ENCODE data around the gene NEK11.

- TF ChIP-seq EZH2 (IDR thresholded peaks at IDR 0.05; ENCODE audit: borderline replicate concordance, low read depth, low read length, severe bottlenecking) (no peak), CTCF (IDR thresholded peaks at IDR 0.05; ENCODE audit: extremely low read depth in 1 of 2, insufficient read depth in 1 of 2, low read depth in 1 of 2, low read length in 2 of 2) (no peak), MAX (IDR thresholded peaks at IDR 0.05; ENCODE audit: insufficient read depth, insufficient read length) (no peak), JUN (IDR thresholded peaks at IDR 0.05; ENCODE audit: borderline replicate concordance, insufficient read depth, insufficient read length, low read depth) (no peak), POLR2A (IDR thresholded peaks at IDR 0.05; ENCODE audit: low read depth, low read length) (no peak), POLR2AphosphoS5 (IDR thresholded peaks at IDR 0.05; ENCODE audit: insufficient read depth, low read depth, low read length) (no peak), MYC (IDR thresholded peaks at IDR 0.05; ENCODE audit: low read depth, low read length) (no peak), FOS (IDR thresholded peaks at IDR 0.05; ENCODE audit: borderline replicate concordance, insufficient read depth, low read length) (no peak)
Measured at GRCh38 chr3:131072845-131073244, 46.2 kb downstream of the NEK11 start.
